MCF 10A (cell line): ENCODE data around the gene RBBP8. TPM values are rescaled to one million over a fixed set of nuclear protein-coding genes. Genes with fewer than 3 reads are reported as not detected.

Experiments used
- BruUV-seq: library from RNA; stranded (reverse); fragments of 400-500 nt; replicated peaks from 2 replicates; lab custom pipeline; 2021; lab: Mats Ljungman, UMichigan
- CTCF ChIA-PET: fragments of 300-600 bp; sonication (Branson Sonifier 250); formaldehyde crosslinking; extraction: SDS; loops from one replicate; lab custom pipeline; 2021; ENCODE audit warnings: antibody characterized with exemption, inconsistent platforms; lab: Yijun Ruan, JAX
- POLR2A ChIA-PET: fragments of 300-600, 350-650 bp; sonication (Branson Sonifier 250); formaldehyde crosslinking; extraction: SDS; loops from one replicate; lab custom pipeline; 2020; ENCODE audit warnings: antibody characterized with exemption, inconsistent platforms; lab: Yijun Ruan, JAX
- DNase-seq: peaks from one replicate; pipeline ENCODE4 v3.0.0-alpha.2; 2018; ENCODE audit not compliant: unreplicated experiment
- H3K27ac Mint-ChIP-seq: one replicate; pipeline ENCODE4 v1.8.0; 2022; ENCODE audit warnings: mild to moderate bottlenecking, low read depth, mixed read lengths; ENCODE audit not compliant: unreplicated experiment
- H3K27me3 Mint-ChIP-seq: one replicate; pipeline ENCODE4 v1.8.0; 2022; ENCODE audit warnings: mixed read lengths; ENCODE audit not compliant: insufficient read depth, unreplicated experiment
- H3K36me3 Mint-ChIP-seq: one replicate; pipeline ENCODE4 v1.8.0; 2022; ENCODE audit warnings: mild to moderate bottlenecking, moderate library complexity, mixed read lengths; ENCODE audit not compliant: insufficient read depth, unreplicated experiment
- H3K4me1 Mint-ChIP-seq: one replicate; pipeline ENCODE4 v1.8.0; 2022; ENCODE audit warnings: mixed read lengths; ENCODE audit not compliant: insufficient read depth, unreplicated experiment
- H3K4me3 Mint-ChIP-seq: one replicate; pipeline ENCODE4 v1.8.0; 2022; ENCODE audit warnings: mild to moderate bottlenecking, moderate library complexity, mixed read lengths; ENCODE audit not compliant: unreplicated experiment
- H3K9me3 Mint-ChIP-seq: one replicate; pipeline ENCODE4 v1.8.0; 2022; ENCODE audit warnings: mixed read lengths; ENCODE audit not compliant: unreplicated experiment
- intact Hi-C: fragments of 100-400 bp; cut with micrococcal nuclease; formaldehyde crosslinking; loops from 2 replicates; pipeline ENCODE4 v1.14.1; 2022
- total RNA-seq: library from RNA; stranded (reverse); gene quantifications from 2 replicates; pipeline ENCODE4 v1.2.3, GENCODE V29; 2022
- TF ChIP-seq, protein P1 (sequence below): fragments of 200-600 bp; IDR thresholded peaks from one replicate; pipeline ENCODE4 v1.8.0; 2022; ENCODE audit warnings: antibody characterized with exemption, mild to moderate bottlenecking; ENCODE audit not compliant: unreplicated experiment

RBBP8 gene
- total RNA-seq, 1 experiment from 2014 or later = 59.7 TPM

- intact Hi-C loops = no loop called here
- POLR2A ChIA-PET = interaction anchor here (0.6 kb wide), 1 partner anchor 18 kb away, joined by 6 read pairs; no protein-coding TSS in a partner anchor
Observed at GRCh38 chr18:23067236-23067635, 134.1 kb downstream of the RBBP8 start.

DNA sequence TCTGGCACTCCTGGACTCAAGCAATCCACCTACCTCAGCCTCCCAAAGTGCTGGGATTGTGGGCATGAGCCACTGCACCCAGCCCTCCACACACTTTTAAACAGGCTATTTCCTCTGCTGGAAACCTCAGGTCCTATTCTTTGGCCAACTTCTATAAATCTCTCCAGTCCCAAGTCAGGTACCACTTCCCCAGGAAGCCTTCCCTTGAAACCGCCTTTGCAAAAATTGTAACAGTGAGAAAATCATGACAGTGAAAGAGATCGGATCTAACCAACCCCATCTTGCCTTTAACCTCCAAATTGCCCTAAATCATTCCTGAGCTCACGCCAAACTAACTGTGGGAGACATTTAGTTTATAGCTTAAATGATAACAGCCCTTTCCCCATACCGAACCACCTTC, 134.9 kb downstream of the RBBP8 start:
- H3K36me3 Mint-ChIP-seq = no peaks in the 10 kb centered on the region
- TF ChIP-seq, protein P1, sequence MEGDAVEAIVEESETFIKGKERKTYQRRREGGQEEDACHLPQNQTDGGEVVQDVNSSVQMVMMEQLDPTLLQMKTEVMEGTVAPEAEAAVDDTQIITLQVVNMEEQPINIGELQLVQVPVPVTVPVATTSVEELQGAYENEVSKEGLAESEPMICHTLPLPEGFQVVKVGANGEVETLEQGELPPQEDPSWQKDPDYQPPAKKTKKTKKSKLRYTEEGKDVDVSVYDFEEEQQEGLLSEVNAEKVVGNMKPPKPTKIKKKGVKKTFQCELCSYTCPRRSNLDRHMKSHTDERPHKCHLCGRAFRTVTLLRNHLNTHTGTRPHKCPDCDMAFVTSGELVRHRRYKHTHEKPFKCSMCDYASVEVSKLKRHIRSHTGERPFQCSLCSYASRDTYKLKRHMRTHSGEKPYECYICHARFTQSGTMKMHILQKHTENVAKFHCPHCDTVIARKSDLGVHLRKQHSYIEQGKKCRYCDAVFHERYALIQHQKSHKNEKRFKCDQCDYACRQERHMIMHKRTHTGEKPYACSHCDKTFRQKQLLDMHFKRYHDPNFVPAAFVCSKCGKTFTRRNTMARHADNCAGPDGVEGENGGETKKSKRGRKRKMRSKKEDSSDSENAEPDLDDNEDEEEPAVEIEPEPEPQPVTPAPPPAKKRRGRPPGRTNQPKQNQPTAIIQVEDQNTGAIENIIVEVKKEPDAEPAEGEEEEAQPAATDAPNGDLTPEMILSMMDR = no peak
- peaks cover 6% of the 10 kb centered on the region for H3K4me1 Mint-ChIP-seq
- DNase-seq = no peak
- peaks cover 9% of the 10 kb centered on the region for H3K9me3 Mint-ChIP-seq
- intact Hi-C loops = no loop called here
- ChIA-PET POLR2A (no interaction called here), CTCF (no interaction called here)
- no TSS peak for BruUV-seq
- H3K27me3 Mint-ChIP-seq = no peaks in the 10 kb centered on the region
- H3K27ac Mint-ChIP-seq = no peak overlapping the region
- H3K4me3 Mint-ChIP-seq = no peak overlapping the region

More at GRCh38 chr18:23067236-23067635, 134.1 kb downstream of the RBBP8 start:
- TF ChIP-seq, protein P1 = no peak
- Mint-ChIP-seq H3K36me3 (no peaks in the 10 kb centered on the region), H3K9me3 (peaks cover 11% of the 10 kb centered on the region), H3K27me3 (no peaks in the 10 kb centered on the region), H3K4me3 (no peak overlapping the region), H3K27ac (no peak overlapping the region), H3K4me1 (peaks cover 6% of the 10 kb centered on the region)
- no TSS peak for BruUV-seq
- DNase-seq = no peak
- CTCF ChIA-PET = no interaction called here

DNA sequence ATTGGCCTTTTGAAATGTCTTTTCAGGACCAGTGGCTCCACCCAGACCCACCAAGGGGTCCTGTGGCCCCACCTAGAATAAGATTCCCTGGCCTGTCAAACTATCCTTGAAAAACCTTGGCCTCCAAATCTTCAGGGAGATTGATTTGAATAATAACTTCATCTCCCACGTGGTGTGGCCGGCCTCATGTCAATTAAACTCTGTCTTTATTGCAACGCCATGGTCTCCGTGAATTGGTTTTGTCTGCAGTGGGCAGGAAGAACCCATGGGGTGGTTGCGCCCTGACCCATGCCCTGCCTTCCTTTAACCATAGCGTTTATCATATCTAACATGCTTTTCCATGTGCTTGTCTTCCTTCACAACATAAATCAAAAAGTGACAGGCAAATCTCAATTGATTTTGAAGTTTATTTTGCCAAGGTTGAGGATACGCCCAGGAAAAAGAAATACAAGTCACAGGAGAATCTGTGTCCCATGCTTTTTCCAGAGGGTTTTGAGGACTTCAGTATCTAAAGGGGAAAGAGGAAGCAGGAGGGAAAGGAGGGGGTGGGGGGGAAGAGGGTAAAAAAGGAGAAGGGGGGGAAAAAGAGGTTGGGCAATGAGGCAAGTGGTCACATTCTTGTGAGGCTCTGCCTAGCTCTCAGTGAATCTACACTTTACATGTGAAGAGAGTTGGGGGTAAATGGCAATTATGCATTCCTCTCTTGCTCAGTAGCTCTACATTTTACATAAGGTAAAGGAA, 135.6 kb downstream of the RBBP8 start:
- POLR2A ChIA-PET = no interaction called here
- TF ChIP-seq, protein P1 = no peak
- intact Hi-C loops = no loop called here
- Mint-ChIP-seq H3K4me1 (peaks cover 6% of the 10 kb centered on the region), H3K36me3 (no peaks in the 10 kb centered on the region), H3K27ac (no peak overlapping the region), H3K4me3 (no peak overlapping the region), H3K9me3 (peaks cover 1% of the 10 kb centered on the region), H3K27me3 (no peaks in the 10 kb centered on the region)
- BruUV-seq = no TSS peak
- DNase-seq = no peak
- CTCF ChIA-PET = interaction anchor here (1.2 kb wide), 1 partner anchor 63 kb away, joined by 3 read pairs; no protein-coding TSS in a partner anchor

GRCh38 chr18:23069481-23069880, 136.4 kb downstream of the RBBP8 start:
- no TSS peak for BruUV-seq
- ChIA-PET CTCF (interaction anchor here (1.2 kb wide), 1 partner anchor 62 kb away, joined by 3 read pairs; no protein-coding TSS in a partner anchor), POLR2A (no interaction called here)
- no peak overlapping the region for H3K27ac Mint-ChIP-seq
- H3K36me3 Mint-ChIP-seq = no peaks in the 10 kb centered on the region
- H3K4me1 Mint-ChIP-seq = peaks cover 6% of the 10 kb centered on the region
- H3K27me3 Mint-ChIP-seq = no peaks in the 10 kb centered on the region
- no peak for DNase-seq
- intact Hi-C loops = no loop called here
- no peaks in the 10 kb centered on the region for H3K9me3 Mint-ChIP-seq
- TF ChIP-seq, protein P1 = no peak
- H3K4me3 Mint-ChIP-seq = no peak overlapping the region
